HG03103 (cell line): ENCODE results near the gene ZSCAN30.

Experiments used
- ATAC-seq: cut with Tn5 transposase; IDR thresholded peaks from one replicate; pipeline ENCODE4 v1.9.1; 2021; ENCODE audit warnings: low read depth; ENCODE audit not compliant: unreplicated experiment

Gene ZSCAN30

GRCh38 chr18:35282353-35282752 lies 7.7 kb downstream of the ZSCAN30 start:
- ATAC-seq: no peak

GRCh38 chr18:35278969-35279368 lies 11.1 kb downstream of the ZSCAN30 start:
- no peak for ATAC-seq

GRCh38 chr18:35278085-35278484 lies 11.9 kb downstream of the ZSCAN30 start:
- no peak for ATAC-seq

- ATAC-seq: no peak
Measured at GRCh38 chr18:35277633-35278032, 12.4 kb downstream of the ZSCAN30 start.

- no peak for ATAC-seq
Measured at GRCh38 chr18:35276267-35276666, 13.8 kb downstream of the ZSCAN30 start.

GRCh38 chr18:35271656-35272055 lies 18.4 kb downstream of the ZSCAN30 start:
- ATAC-seq: no peak

GRCh38 chr18:35268821-35269220 lies 21.2 kb downstream of the ZSCAN30 start:
- no peak for ATAC-seq

- ATAC-seq: no peak
Measured at GRCh38 chr18:35267809-35268208, 22.2 kb downstream of the ZSCAN30 start.

- ATAC-seq: no peak
Measured at GRCh38 chr18:35267161-35267651, 22.8 kb downstream of the ZSCAN30 start.

GRCh38 chr18:35264409-35264808 lies 25.6 kb downstream of the ZSCAN30 start:
- ATAC-seq: no peak

GRCh38 chr18:35256947-35257346 lies 33.1 kb downstream of the ZSCAN30 start:
- no peak for ATAC-seq

GRCh38 chr18:35253655-35254287 lies 36.3 kb downstream of the ZSCAN30 start:
- no peak for ATAC-seq

- ATAC-seq: no peak
Measured at GRCh38 chr18:35252466-35252865, 37.6 kb downstream of the ZSCAN30 start.

- ATAC-seq: no peak
Measured at GRCh38 chr18:35248429-35248828, 41.6 kb downstream of the ZSCAN30 start.

- ATAC-seq: no peak
Measured at GRCh38 chr18:35247412-35248249, 42.4 kb downstream of the ZSCAN30 start.

- ATAC-seq: no peak
Measured at GRCh38 chr18:35246831-35247230, 43.2 kb downstream of the ZSCAN30 start.

GRCh38 chr18:35245719-35246317 lies 44.2 kb downstream of the ZSCAN30 start:
- no peak for ATAC-seq

GRCh38 chr18:35244671-35245070 lies 45.4 kb downstream of the ZSCAN30 start:
- no peak for ATAC-seq

GRCh38 chr18:35242426-35242825 lies 47.6 kb downstream of the ZSCAN30 start:
- no peak for ATAC-seq

GRCh38 chr18:35241448-35241804 lies 48.6 kb downstream of the ZSCAN30 start:
- ATAC-seq: no peak

GRCh38 chr18:35240664-35241447 lies 49.2 kb downstream of the ZSCAN30 start, which contains the start of gene ZNF397:
ZNF397 (plus strand) TSS chr18:35241034; CDS start chr18:35242471, 1,437 bp downstream.
- ATAC-seq: peak; percentile 99
